Stimulated activated CD8-positive, alpha-beta memory T cell treated with anti-CD3 and anti-CD28 coated beads, Interleukin-4, amount 100 ng/mL, for 48 hours (primary cell): Measurements from ENCODE around the gene RBM20.
A peak's percentile ranks its signal among the peaks of the same experiment; 100 is the strongest.
"Not testable (repeated sequence)": the region's sequence is repeated elsewhere in the genome, so short reads cannot be mapped to it uniquely, and the experiment has no call there.

Experiments used
- DNase-seq: peaks from one replicate; pipeline ENCODE4 v3.0.0-alpha.2; 2020

The RBM20 gene

DNA sequence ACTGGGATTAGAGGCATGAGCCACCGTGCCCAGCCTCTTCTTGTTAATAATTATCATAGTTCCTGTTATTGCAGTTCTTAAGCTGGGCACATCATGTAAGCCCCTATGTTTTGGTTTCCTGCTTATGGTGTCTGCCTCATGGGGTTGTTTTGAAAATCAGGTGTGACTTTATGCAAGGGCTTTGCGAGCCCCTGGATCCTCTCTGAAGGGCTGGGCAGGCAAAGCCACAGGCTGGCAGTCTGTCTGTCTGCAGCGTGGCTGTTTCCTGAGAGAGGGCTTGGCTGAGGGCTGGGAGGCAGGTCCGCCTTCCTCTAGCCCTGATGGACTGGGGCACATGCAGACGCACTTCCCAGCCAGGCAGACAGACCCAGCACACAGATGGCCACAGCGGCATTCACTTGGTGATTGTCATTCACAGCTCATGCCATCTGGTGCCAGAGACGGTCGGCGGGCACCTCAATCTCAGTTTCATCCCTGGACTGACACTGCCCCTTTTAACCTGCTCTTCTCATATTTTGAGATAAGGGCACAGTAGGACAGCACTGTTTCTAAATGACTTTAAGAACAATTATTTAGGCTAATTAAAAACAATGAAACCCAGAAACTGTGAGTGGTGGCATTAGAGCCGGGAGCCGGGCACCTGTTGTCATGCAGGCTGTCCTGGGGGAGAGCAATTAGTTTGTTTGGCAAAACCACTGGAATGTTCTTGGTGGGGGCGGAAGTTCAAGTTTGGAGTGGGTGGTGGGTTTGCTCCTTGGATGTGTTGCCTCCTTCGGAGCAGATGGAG lies 35.5 kb downstream of the RBM20 start:
- no peak for DNase-seq

DNA sequence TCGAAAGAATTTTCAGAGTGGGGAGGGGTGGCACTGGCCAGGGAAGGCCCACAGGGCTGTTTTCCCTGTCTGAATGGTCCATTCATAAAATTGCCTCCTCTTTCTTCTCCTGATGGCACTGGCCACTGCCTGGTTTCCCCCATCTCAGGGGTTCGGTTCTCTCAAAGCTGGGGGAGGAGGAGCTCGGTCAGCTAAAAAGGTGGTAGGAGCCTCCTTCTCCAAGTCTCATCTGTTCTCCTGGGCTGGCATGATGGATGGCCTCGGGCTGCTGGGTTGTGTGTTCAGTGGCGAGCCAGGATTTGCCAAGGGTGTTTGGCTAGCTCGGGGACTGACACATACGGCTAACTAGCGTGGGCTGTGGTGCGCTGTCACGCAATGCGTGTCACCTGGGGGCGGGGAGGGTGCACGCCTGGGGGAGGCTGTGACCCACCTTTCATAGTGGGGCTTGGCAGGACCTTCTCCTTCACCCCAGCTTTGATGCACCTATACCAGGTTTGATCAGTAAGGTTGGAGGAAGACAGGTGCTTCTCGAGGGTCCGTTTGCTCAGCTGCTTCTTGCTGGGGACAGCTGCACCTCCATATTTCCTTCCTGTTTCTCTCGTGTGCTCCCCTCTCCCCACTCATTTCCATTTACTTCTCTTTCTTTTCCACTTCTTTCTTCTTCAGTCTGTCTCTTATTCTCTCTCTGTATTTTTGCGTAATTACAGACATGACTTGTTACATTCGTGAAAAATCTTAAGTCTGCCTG lies 36.3 kb downstream of the RBM20 start:
- DNase-seq = no peak

- DNase-seq = peak; percentile 52
These were observed 37.0 kb downstream of the RBM20 start for GRCh38 chr10:110681023-110681681.

GRCh38 chr10:110682348-110682747 lies 38.2 kb downstream of the RBM20 start:
- no peak for DNase-seq

- no peak for DNase-seq
These were observed 40.8 kb downstream of the RBM20 start for GRCh38 chr10:110684800-110685446.

DNA sequence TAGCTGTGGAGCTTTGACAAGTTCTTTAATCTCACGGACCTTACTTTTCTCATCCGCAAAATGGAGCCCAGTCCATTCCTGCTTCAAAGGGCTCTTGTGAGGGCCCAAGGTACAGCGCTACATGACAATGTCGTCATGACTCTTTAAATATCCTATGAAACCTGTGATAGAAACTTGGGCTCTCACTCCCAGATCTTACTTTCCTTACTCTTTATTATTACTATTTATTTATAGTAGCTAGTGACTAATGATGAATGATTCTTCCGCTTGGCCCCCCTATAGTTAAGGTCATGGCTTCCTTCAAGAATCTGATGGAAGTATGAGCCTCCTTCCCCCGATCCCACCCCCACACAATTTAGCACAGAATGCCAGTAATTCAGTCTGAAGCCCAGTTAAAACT lies 41.9 kb downstream of the RBM20 start:
- DNase-seq = no peak

DNA sequence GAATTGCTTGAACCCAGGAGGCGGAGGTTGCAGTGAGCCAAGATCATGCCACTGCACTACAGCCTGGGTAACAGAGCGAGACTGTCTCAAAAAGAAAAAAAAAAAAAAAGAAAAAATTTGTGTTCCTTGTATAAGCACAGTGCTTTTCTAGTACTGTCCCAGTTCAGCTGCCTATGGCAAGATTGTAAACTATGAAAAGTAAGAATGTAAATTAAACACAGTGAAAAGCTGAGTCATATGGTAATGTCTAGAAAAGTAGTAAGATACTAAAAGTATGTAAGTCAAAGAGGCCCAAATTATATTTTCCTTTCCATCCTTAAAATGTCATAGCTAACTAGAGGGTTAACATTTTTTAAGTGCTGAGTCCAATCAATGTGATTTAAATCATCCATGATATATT lies 42.8 kb downstream of the RBM20 start:
- no peak for DNase-seq

DNA sequence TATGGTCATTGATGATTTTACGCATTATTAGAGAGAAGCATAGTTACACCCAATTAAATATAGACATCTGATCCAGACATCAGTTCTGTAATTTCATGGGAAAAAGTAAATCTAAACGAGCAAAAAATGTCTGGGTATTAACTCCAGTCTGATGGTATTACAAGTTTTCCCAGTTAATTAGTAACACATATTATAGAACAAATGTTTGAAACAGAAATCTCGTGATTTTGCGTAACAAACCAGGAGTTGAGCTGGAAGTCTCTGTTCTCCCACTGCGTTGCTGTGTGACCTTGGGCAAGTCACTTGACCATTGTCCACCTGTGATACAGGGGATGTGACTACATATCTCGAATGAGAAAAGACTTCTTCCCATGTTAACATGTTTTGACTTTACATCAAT lies 43.3 kb downstream of the RBM20 start:
- DNase-seq = no peak

- DNase-seq = no peak
These were observed 47.0 kb downstream of the RBM20 start for GRCh38 chr10:110691139-110691538.

GRCh38 chr10:110694263-110694662 lies 50.1 kb downstream of the RBM20 start:
- DNase-seq = no peak

- DNase-seq = no peak
These were observed 50.8 kb downstream of the RBM20 start for GRCh38 chr10:110694820-110695538.

- no peak for DNase-seq
These were observed 51.4 kb downstream of the RBM20 start for GRCh38 chr10:110695539-110695886.

GRCh38 chr10:110696436-110696835 lies 52.3 kb downstream of the RBM20 start:
- DNase-seq = no peak

GRCh38 chr10:110698340-110698739 lies 54.2 kb downstream of the RBM20 start:
- no peak for DNase-seq

- no peak for DNase-seq
These were observed 54.7 kb downstream of the RBM20 start for GRCh38 chr10:110698782-110699201.

- DNase-seq = no peak
These were observed 55.8 kb downstream of the RBM20 start for GRCh38 chr10:110699859-110700468.

DNA sequence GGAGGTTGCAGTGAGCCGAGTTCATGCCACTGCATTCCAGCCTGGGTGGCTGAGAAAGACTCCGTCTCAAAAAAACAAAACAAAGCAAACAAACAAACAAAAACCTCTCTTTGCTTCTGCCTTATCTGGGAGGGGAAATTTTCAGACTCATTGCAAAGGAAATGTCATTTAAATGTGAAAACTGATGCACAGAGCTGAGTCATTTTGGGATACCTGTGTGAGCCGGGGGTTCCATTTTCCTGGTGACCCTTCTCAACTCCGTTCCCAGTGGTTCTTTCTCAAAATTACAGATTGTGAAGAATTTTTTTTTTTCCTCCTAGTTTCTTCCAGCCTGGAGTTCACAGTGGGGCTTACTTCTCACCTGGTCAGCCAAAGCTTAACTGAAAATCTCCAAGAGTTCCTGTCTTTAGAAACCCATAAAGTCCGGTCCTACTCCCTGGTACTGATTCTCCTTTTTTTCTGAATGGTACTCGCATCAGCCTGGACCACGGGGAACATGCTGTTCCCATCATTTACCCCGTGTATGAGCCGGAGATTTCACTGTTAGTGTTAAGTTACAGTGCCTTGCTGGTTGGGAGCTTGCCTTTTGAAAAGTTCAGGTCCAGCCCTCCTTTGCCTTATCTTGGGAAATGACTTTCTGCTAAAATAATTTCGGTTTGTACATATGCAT lies 56.9 kb downstream of the RBM20 start:
- no peak for DNase-seq

DNA sequence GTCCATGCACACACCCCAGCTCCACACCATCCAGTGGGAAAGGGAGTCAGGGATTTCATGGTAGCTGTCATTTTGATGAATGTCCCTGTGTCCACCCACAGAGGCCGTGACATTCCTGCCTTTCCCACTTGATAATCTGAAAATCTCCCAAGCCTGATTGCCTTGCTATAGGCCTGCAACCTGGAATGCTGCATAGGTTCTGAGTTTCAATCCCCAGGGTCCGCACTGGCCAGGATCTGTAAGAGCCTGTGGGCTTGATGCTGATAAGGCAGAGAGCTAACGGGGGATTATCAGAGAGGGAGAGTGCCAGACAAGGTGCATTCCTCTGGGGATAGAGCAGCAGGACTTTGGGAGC lies 57.5 kb downstream of the RBM20 start:
- no peak for DNase-seq

GRCh38 chr10:110704070-110704469 lies 59.9 kb downstream of the RBM20 start:
- DNase-seq = no peak

DNA sequence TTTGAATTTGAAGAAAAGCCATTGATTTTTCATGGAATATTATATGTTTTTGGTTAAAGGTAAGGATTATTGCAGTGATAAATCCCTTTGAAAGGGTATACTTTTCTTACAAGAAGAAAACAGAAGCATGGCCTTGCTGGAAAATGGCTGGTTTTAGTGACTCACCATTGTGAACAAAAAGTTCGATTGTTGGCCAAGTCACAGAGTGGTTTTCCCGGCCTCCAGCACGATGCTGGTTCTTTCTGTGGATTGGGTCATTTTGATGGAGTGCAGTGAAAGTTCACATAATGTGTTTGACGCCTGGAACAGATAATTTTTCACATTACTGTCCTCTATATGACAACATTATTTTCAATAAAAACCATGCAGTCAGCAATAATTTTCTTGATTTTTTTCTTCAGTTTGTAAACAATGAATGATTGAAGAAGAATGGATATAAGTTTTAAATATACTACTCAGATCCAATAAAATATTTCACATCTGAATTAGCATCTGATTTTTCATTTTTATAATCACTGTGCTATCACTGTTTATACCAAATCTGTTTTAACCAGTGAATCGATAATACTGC lies 60.9 kb downstream of the RBM20 start:
- no peak for DNase-seq

DNA sequence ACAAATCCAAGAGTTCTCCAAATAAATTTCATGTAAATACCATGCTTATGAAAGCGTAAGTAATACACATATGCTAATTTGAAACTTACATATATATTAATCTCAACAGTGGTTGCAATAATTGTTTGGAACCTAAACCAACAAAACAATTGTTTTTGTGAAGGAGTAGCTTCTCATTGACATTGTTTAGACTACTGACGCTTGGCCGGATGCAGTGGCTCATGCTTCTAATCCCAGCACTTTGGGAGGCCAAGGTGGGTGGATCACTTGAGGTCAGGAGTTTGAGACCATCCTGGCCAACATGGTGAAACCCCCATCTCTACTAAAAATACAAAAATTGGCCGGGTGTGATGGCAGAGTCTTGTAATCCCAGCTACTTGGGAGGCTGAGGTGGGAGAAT lies 61.5 kb downstream of the RBM20 start:
- DNase-seq = not testable (repeated sequence)
